HG03378 (cell line): ENCODE results near the gene RANBP3.
"Not testable (repeated sequence)": the region's sequence is repeated elsewhere in the genome, so short reads cannot be mapped to it uniquely, and the experiment has no call there.

Source experiments
- ATAC-seq: cut with Tn5 transposase; IDR thresholded peaks from one replicate; pipeline ENCODE4 v1.9.1; 2021; ENCODE audit warnings: mild to moderate bottlenecking, moderate library complexity; ENCODE audit not compliant: unreplicated experiment

Gene RANBP3

GRCh38 chr19:5967994-5968430 lies 9.9 kb downstream of the RANBP3 start:
- ATAC-seq = no peak

DNA sequence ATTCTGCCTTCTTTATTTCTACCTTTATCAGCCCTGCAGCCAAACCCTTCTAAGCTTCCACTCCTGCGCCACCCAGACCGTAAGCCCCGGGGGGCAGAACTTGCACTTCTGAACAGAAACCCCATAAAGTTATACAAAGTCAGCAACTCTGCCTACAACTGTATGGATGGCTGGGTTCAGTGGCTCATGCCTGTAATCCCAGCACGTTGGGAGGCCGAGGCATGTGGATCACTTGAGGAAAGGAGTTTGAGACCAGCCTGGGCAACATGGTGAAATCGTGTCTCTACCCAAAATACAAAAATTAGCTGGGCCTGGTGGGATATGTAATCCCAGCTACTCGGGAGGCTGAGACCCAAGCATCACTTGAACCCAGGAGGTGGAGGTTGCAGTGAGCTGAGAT lies 10.4 kb downstream of the RANBP3 start:
- ATAC-seq = no peak

- ATAC-seq = no peak
Observed at GRCh38 chr19:5966941-5967340, 11.0 kb downstream of the RANBP3 start.

DNA sequence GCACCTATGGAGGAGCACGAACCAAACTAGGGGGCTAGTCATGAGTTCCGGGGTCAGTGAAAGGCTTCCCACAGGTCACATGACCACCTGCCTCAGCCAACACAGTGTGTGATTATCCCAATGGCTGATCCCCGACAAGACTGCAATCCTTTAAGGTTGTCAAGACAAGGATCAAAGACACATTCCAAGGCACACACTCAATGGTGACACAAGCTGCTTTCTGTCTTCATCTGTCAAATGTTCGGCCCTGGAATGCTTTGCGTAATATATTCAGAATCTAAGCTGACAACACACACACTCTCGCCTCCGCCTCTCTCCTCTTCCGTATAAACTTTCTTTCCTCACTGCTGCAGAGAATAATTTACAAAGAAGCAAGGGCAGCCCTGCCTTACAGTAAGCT lies 11.7 kb downstream of the RANBP3 start:
- ATAC-seq = no peak

DNA sequence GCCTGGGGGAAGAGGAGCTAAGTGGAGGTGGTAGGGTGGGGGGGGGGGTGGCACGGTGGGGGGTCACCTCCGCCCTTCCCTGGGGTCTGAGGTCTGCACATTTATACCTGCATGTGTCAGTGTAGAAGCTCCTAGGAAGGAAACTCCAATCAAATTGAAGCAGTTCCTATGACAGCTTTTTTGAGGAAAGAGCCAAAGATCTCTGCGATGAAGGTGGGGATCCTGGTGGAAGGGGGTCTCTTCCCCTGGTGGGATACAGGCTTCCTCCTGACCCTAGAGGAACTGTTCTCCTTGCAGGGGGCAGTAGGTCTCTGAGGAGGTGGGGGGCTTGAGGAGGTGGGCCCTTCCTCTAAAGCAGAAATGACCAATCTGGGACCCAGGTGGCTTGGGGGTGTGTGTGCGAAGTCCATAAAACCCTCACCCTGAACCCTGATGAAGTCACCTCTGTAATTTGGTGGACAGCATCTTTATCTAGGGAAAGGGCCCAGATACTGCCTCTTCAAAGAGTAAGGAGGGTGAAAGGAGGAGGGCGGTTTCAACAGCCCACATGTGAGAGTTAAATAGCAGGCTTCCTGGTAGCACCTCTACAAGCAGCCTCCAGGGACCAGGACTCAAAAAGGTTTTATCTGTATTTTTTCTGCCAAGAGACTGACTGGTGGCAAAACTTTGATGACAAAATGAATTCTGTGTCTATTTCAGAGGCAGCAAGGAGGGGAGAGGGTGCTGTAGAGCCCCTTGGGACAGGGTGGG lies 12.9 kb downstream of the RANBP3 start:
- ATAC-seq = no peak

GRCh38 chr19:5963855-5964254 lies 14.1 kb downstream of the RANBP3 start:
- ATAC-seq = no peak

GRCh38 chr19:5963259-5963658 lies 14.7 kb downstream of the RANBP3 start:
- ATAC-seq = not testable (repeated sequence)

GRCh38 chr19:5961969-5962945 lies 15.7 kb downstream of the RANBP3 start:
- no peak for ATAC-seq

- not testable (repeated sequence) for ATAC-seq
Observed at GRCh38 chr19:5961641-5961968, 16.3 kb downstream of the RANBP3 start.

DNA sequence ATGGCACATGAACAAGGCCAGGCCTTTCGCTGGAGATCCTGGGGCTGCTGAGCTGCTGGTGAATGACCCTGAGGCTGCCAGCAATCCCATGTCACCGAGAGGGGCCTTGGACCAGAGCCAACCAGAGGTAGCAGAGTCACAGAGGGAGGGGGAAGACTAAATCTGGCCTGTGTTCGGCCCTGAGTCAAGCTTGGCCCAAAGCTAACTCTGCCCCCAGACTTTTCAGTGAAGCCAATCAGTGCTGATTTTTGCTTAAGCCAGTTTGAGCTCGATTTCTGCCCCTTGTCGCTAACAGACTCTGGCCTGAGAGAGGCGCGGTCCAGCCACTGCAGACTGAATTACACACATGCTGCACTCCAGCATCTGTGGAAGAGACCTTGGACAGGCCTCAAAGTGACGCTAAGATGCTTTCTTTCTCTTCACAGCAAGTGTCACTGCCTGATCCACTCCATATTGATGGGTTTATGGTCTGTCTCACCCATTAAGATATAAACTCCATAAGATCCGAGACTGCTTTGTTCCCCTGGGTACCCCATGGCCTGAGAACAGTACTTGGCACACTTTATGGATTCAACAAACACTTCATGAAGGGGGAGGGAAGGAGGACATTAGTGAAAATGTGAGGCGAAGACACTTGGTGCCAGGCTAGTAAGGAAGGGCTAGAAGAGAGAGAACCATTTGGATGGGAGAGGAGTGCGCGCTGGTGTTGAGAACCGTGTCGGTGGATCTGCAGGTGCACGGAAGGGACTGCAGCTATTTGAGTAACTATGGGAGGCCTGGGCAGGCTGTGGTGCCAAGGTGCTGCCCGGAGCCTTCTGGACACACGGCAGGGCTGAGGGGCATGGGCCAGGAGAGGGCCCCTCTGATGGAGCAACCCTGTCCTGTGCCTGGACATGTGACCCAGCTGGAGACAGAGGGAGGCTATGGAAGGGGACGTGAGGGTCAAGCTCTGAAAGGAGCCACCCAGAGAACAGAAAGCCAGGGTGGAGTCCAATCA lies 17.6 kb downstream of the RANBP3 start:
- no peak for ATAC-seq

- no peak for ATAC-seq
Observed at GRCh38 chr19:5959260-5960004, 18.5 kb downstream of the RANBP3 start.

DNA sequence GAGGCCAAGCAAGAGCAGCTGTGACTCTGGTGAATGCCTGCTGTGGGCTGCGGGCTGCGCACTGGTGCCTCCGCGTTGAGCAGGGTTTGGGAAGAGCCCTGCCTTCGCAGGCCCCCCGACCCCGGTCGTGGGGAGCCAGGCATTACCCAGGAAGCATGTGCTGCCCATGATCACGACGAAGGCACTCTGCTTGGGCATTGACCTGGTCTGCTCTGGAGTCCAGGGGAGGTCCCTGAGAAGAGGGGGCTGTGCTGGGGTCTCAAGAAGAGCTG lies 19.2 kb downstream of the RANBP3 start:
- ATAC-seq = no peak

- no peak for ATAC-seq
Observed at GRCh38 chr19:5958074-5958850, 19.7 kb downstream of the RANBP3 start.

- no peak for ATAC-seq
Observed at GRCh38 chr19:5957170-5957569, 20.8 kb downstream of the RANBP3 start.

- ATAC-seq = no peak
Observed at GRCh38 chr19:5956728-5957127, 21.2 kb downstream of the RANBP3 start.

- ATAC-seq = no peak
Observed at GRCh38 chr19:5956323-5956722, 21.6 kb downstream of the RANBP3 start.

DNA sequence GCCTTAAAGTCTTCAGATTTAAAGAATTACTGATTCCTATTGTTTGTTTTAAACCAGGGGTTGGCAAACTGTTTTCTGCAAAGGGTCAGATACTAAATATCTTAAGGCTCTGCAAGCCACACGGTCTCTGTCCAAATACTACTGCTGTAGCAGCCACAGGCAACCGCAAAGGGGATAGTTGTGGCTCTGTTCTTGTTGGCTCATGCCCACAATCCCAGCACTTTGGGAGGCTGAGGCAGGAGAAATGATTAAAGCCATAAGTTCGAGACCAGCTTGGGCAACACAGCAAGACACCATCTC lies 22.4 kb downstream of the RANBP3 start:
- ATAC-seq = no peak

- no peak for ATAC-seq
Observed at GRCh38 chr19:5954293-5954692, 23.6 kb downstream of the RANBP3 start.

GRCh38 chr19:5953680-5954213 lies 24.2 kb downstream of the RANBP3 start:
- ATAC-seq = no peak
